KMS-11 (cell line): ENCODE data around the gene ZNF609.

Experiments used
- H2AFZ ChIP-seq: fragments of 200-600 bp; sonication (generic); 2 replicates; pipeline ENCODE4 v1.6.1; 2016; ENCODE audit warnings: antibody characterized with exemption, mixed run types, low read depth
- H3K27ac ChIP-seq: fragments of 200-600 bp; sonication (generic); 2 replicates; pipeline ENCODE4 v1.6.1; 2016; ENCODE audit warnings: mild to moderate bottlenecking, mixed run types
- H3K27me3 ChIP-seq: fragments of 200-600 bp; sonication (generic); 2 replicates; pipeline ENCODE4 v1.6.1; 2017; ENCODE audit warnings: mild to moderate bottlenecking, low read depth, mixed run types, moderate library complexity; ENCODE audit not compliant: insufficient read depth
- H3K36me3 ChIP-seq: fragments of 200-600 bp; sonication (generic); 2 replicates; pipeline ENCODE4 v1.6.1; 2017; ENCODE audit warnings: mild to moderate bottlenecking, mixed run types; ENCODE audit not compliant: insufficient read depth
- H3K4me1 ChIP-seq: fragments of 200-600 bp; sonication (generic); 2 replicates; pipeline ENCODE4 v1.6.1; 2016; ENCODE audit warnings: mild to moderate bottlenecking, low read depth, mixed run types; ENCODE audit not compliant: poor library complexity, severe bottlenecking
- H3K4me2 ChIP-seq: fragments of 200-600 bp; sonication (generic); 2 replicates; pipeline ENCODE4 v1.7.0; 2016; ENCODE audit warnings: mild to moderate bottlenecking, mixed run types
- H3K4me3 ChIP-seq: fragments of 200-600 bp; sonication (generic); IDR thresholded peaks from 2 replicates; pipeline ENCODE4 v1.6.1; 2017; ENCODE audit warnings: low read depth, low read length, mixed read lengths; ENCODE audit not compliant: insufficient read depth
- H3K79me2 ChIP-seq: fragments of 200-600 bp; sonication (generic); 2 replicates; pipeline ENCODE4 v1.6.1; 2016; ENCODE audit warnings: low read depth, mixed run types; ENCODE audit not compliant: insufficient read depth
- H3K9ac ChIP-seq: fragments of 200-600 bp; sonication (generic); 2 replicates; pipeline ENCODE4 v1.6.1; 2016; ENCODE audit warnings: mild to moderate bottlenecking, mixed run types
- H4K20me1 ChIP-seq: fragments of 200-600 bp; sonication (generic); 2 replicates; pipeline ENCODE4 v1.6.1; 2016; ENCODE audit warnings: mild to moderate bottlenecking, mixed run types; ENCODE audit not compliant: insufficient read depth
- CTCF ChIP-seq: fragments of 200-600 bp; sonication (generic); conservative IDR thresholded peaks from 2 replicates; pipeline ENCODE4 v1.6.1; 2017; ENCODE audit warnings: low read depth, mild to moderate bottlenecking, antibody characterized with exemption, low read length, moderate library complexity, mixed read lengths

ZNF609 gene

DNA sequence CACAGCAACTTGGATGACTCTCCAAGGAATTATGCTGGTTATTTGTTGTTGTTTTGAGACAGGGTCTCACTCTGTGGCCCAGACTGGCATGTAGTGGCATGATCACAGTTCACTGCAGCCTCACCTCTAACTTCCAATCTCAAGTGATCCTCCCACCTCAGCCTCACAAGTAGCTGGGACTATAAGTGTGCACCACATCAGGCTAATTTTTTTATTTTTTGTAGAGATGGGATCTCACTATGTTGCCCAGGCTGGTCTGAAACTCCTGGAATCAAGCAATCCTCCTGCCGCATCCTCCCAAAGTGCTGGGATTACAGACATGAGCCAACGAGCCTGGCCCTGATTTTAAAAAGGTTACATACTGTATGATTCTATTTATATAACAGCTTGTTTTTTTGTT is 252.0 kb downstream of the ZNF609 start:
- Histone ChIP-seq H2AFZ (no peak overlapping the region), H3K4me2 (no peak overlapping the region), H3K4me3 (no peak overlapping the region), H3K9ac (no peak overlapping the region), H3K79me2 (no peaks in the 10 kb centered on the region), H3K36me3 (no peaks in the 10 kb centered on the region), H3K4me1 (no peaks in the 10 kb centered on the region), H3K27me3 (no peaks in the 10 kb centered on the region), H4K20me1 (no peaks in the 10 kb centered on the region), H3K27ac (no peak overlapping the region)
- TF ChIP-seq CTCF = no peak

GRCh38 chr15:64713592-64713991 is 253.2 kb downstream of the ZNF609 start:
- Histone ChIP-seq H3K4me3 (no peak overlapping the region), H3K79me2 (no peaks in the 10 kb centered on the region), H3K4me1 (no peaks in the 10 kb centered on the region), H4K20me1 (no peaks in the 10 kb centered on the region), H3K4me2 (no peak overlapping the region), H3K36me3 (no peaks in the 10 kb centered on the region), H3K27ac (no peak overlapping the region), H3K9ac (no peak overlapping the region), H2AFZ (no peak overlapping the region), H3K27me3 (no peaks in the 10 kb centered on the region)
- no peak for TF ChIP-seq CTCF

- no peaks in the 10 kb centered on the region for H3K36me3 ChIP-seq
- H3K4me3 ChIP-seq = no peak overlapping the region
- H3K4me2 ChIP-seq = no peak overlapping the region
- no peak overlapping the region for H2AFZ ChIP-seq
- no peaks in the 10 kb centered on the region for H3K27me3 ChIP-seq
- H3K4me1 ChIP-seq = no peaks in the 10 kb centered on the region
- H4K20me1 ChIP-seq = no peaks in the 10 kb centered on the region
- no peaks in the 10 kb centered on the region for H3K79me2 ChIP-seq
- no peak overlapping the region for H3K27ac ChIP-seq
- no peak for TF ChIP-seq CTCF
- no peak overlapping the region for H3K9ac ChIP-seq
Observed at GRCh38 chr15:64716452-64716851, 256.1 kb downstream of the ZNF609 start.

GRCh38 chr15:64717130-64717529 is 256.8 kb downstream of the ZNF609 start:
- no peak overlapping the region for H3K27ac ChIP-seq
- TF ChIP-seq CTCF = no peak
- H2AFZ ChIP-seq = no peak overlapping the region
- no peak overlapping the region for H3K9ac ChIP-seq
- H3K27me3 ChIP-seq = no peaks in the 10 kb centered on the region
- no peak overlapping the region for H3K4me2 ChIP-seq
- H4K20me1 ChIP-seq = no peaks in the 10 kb centered on the region
- no peak overlapping the region for H3K4me3 ChIP-seq
- no peaks in the 10 kb centered on the region for H3K4me1 ChIP-seq
- H3K79me2 ChIP-seq = no peaks in the 10 kb centered on the region
- H3K36me3 ChIP-seq = no peaks in the 10 kb centered on the region
